HL-60 (cell line): Measurements from ENCODE around the gene CHRNG.

ENCODE experiments used
- DNase-seq, 2 experiments: peaks; one replicate each; pipeline ENCODE4 v3.0.0-alpha.2; 2010 to 2020; ENCODE audit warnings: low read depth in 1 of 2, low spot score in 1 of 2
- H3K27ac ChIP-seq: fragments of 250-450 bp; sonication (Bioruptor Pico); replicated peaks from 2 replicates; pipeline ENCODE4 v1.5.1; 2020; ENCODE audit warnings: mild to moderate bottlenecking, moderate library complexity
- H3K27me3 ChIP-seq: fragments of 250-450 bp; sonication (Bioruptor Pico); 2 replicates; pipeline ENCODE4 v1.5.1; 2021; ENCODE audit warnings: mild to moderate bottlenecking, moderate library complexity; ENCODE audit not compliant: insufficient read depth, poor library complexity, severe bottlenecking
- H3K4me3 ChIP-seq: replicated peaks from 2 replicates; pipeline ENCODE4 v1.5.1; 2011; ENCODE audit warnings: mild to moderate bottlenecking, control low read depth, low read length; ENCODE audit not compliant: insufficient read depth
- CTCF ChIP-seq: IDR thresholded peaks from one replicate; pipeline ENCODE4 v1.5.1; 2011; ENCODE audit warnings: low read length, control low read depth, inconsistent platforms; ENCODE audit not compliant: insufficient read depth
- GABPA ChIP-seq: IDR thresholded peaks from 2 replicates; pipeline ENCODE4 v1.6.1; 2012; ENCODE audit warnings: low read depth
- POLR2AphosphoS5 ChIP-seq: IDR thresholded peaks from 2 replicates; pipeline ENCODE4 v1.6.1; 2012; ENCODE audit warnings: low read depth
- REST ChIP-seq: IDR thresholded peaks from 2 replicates; pipeline ENCODE4 v1.6.1; 2012; ENCODE audit warnings: low read depth; ENCODE audit not compliant: insufficient replicate concordance
- SPI1 ChIP-seq: IDR thresholded peaks from 2 replicates; pipeline ENCODE4 v1.6.1; 2012; ENCODE audit warnings: low read depth, mild to moderate bottlenecking, borderline replicate concordance

The CHRNG gene

GRCh38 chr2:232543928-232544631, 4.6 kb downstream of the CHRNG start:
- H3K27ac ChIP-seq, result no peak overlapping the region
- no peak for DNase-seq
- TF ChIP-seq SPI1, result no peak
- TF ChIP-seq POLR2AphosphoS5, result 0 out of 2 replicates have a peak, but pooled peaks have one; percentile 5
- H3K27me3 ChIP-seq, result no peaks in the 10 kb centered on the region
- H3K4me3 ChIP-seq, result no peak overlapping the region

- H3K27ac ChIP-seq, result no peak overlapping the region
- no peak for DNase-seq
- 0 out of 2 replicates have a peak, but pooled peaks have one; percentile 10 for TF ChIP-seq POLR2AphosphoS5
- TF ChIP-seq SPI1, result no peak
- no peaks in the 10 kb centered on the region for H3K27me3 ChIP-seq
- H3K4me3 ChIP-seq, result no peak overlapping the region
Measured at GRCh38 chr2:232544674-232545073, 5.2 kb downstream of the CHRNG start.

- TF ChIP-seq GABPA (no peak), POLR2AphosphoS5 (no peak), REST (no peak), SPI1 (no peak), CTCF (no peak)
- no peak for DNase-seq
- Histone ChIP-seq H3K27me3 (no peaks in the 10 kb centered on the region), H3K4me3 (no peak overlapping the region), H3K27ac (no peak overlapping the region)
Measured at GRCh38 chr2:232545511-232546375, 6.3 kb downstream of the CHRNG start.

- no peak for TF ChIP-seq REST
- TF ChIP-seq POLR2AphosphoS5, result no peak
- no peak for TF ChIP-seq SPI1
- no peak for TF ChIP-seq GABPA
- TF ChIP-seq CTCF, result no peak
- H3K27ac ChIP-seq, result no peak overlapping the region
- H3K27me3 ChIP-seq, result no peaks in the 10 kb centered on the region
- no peak overlapping the region for H3K4me3 ChIP-seq
- no peak for DNase-seq
Measured at GRCh38 chr2:232547991-232548390, 8.5 kb downstream of the CHRNG start.
